Stimulated activated CD8-positive, alpha-beta memory T cell treated with anti-CD3 and anti-CD28 coated beads, Interleukin-4, amount 100 ng/mL, for 48 hours (primary cell): ENCODE measurements around the gene LDLRAD3.

Source experiments
- DNase-seq: peaks from one replicate; pipeline ENCODE4 v3.0.0-alpha.2; 2020

The LDLRAD3 gene

GRCh38 chr11:36081274-36081945 lies 137.5 kb downstream of the LDLRAD3 start:
- no peak for DNase-seq

- no peak for DNase-seq
Observed at GRCh38 chr11:36086366-36086765, 142.5 kb downstream of the LDLRAD3 start.

DNA sequence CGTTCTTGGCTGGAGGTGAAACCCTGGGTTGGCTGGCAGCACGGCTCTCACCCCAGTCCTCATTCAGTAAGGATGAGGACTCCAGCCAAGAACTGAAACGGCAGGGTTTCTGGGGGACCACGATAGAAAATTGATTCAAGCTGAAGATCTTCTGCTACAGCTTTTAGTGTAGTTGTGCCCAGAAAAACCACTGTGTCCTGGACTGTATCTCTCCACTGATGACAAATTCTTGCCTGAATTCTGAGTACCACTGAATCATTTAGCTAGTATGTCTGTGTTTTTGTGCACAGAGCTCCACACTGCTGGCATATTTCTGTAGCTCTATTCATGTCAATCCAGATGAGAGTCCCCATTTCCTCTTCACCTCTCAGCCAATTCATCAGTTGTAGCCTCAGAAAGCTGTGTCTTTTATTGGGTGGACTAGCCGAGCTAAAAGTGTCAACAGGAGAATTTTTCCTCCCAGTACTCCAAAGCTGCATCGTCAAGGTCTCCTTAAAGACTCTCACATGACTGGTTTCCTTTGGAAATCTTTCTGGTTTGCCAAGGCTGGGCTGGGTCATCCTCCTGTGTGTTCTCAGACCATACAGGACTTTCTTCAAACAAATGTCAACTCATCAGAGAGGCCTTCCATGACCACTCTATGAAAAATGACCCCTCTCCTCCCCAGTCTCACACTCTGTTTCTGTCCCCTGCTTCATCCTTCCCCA lies 144.6 kb downstream of the LDLRAD3 start:
- DNase-seq = no peak

DNA sequence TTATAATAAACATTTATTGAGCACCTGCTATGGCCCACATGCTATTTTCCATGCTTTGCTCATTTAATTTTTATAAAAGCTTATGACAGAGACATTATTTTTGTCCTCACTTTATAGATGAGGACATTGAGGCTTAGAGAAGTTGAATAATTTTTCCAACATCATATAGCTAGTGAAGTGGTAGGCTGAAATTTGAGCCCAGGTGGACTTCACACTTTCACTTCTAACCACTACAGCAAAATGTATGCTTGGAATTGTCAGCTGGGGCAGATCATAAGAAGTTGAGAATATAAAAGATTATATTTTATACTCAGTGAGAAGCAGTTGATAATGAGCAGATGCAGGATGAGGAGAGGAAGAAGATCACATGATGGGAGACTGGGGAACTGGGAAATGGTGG lies 146.1 kb downstream of the LDLRAD3 start:
- no peak for DNase-seq

- DNase-seq = no peak
Observed at GRCh38 chr11:36090356-36091109, 146.7 kb downstream of the LDLRAD3 start.

DNA sequence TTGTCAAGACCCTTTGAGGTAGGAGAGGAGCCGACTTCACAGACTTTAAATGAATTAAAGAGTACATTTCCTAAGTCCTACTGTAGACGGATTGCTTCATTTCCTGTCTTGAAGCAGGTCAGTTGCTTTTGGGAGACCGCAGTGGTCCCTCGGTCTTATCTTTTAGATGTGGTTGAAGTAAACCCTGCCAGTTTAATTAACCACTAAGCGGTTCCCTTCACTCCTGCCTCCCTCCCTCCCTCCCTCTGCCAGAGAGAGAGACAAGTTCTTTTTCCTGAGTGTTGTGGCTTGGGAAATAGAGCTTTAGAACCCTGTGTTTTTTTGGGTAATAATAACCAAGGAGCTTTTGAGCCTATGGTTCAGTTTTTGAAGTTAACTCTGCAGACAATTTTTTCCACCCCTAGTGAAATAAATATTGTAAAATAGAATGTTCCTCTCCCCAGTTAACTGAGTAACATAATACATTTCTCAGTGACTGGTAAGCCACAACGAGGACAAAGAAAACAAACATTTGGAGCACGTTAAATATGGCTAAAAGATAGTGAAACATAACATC lies 147.5 kb downstream of the LDLRAD3 start:
- DNase-seq = no peak

DNA sequence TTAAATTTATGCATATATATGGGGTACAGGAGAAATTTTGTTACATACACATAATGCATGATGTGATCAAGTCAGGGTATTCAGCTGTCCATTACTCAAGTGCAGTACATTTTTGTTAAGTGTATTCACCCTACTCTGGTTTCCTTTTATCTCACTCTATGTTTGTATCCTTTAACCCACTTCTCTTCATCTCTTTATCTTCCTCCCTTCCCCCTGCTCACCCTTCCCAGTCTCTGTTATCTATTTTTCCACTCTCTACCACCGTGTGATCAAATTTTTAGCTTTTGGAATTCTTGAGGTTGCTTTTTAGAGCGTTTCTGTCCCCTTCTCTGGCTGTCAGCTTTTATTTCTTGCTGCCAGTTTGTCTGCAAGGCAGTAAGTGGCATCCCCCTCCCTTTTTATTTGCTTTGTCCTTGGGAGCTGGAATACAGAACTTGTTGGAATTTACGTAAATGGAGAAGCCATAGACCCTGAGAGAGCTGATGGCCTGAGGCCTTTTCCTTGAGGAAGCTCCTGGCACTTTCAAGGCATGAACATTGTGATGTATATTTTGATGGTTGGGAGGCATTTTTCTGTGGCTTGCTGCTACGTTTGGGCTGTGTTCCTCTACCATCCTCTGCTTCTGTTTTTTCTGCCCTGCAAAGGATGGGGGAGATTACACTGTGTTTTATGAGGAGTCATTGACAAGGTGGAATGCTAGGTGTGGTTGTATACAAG lies 148.6 kb downstream of the LDLRAD3 start:
- DNase-seq = no peak

GRCh38 chr11:36093548-36093947 lies 149.7 kb downstream of the LDLRAD3 start:
- DNase-seq = no peak

- DNase-seq = no peak
Observed at GRCh38 chr11:36094164-36094563, 150.3 kb downstream of the LDLRAD3 start.

- DNase-seq = no peak
Observed at GRCh38 chr11:36095716-36096115, 151.9 kb downstream of the LDLRAD3 start.

- DNase-seq = no peak
Observed at GRCh38 chr11:36097219-36097650, 153.4 kb downstream of the LDLRAD3 start.

- no peak for DNase-seq
Observed at GRCh38 chr11:36098087-36098486, 154.2 kb downstream of the LDLRAD3 start.

GRCh38 chr11:36098853-36099375 lies 155.1 kb downstream of the LDLRAD3 start:
- no peak for DNase-seq

DNA sequence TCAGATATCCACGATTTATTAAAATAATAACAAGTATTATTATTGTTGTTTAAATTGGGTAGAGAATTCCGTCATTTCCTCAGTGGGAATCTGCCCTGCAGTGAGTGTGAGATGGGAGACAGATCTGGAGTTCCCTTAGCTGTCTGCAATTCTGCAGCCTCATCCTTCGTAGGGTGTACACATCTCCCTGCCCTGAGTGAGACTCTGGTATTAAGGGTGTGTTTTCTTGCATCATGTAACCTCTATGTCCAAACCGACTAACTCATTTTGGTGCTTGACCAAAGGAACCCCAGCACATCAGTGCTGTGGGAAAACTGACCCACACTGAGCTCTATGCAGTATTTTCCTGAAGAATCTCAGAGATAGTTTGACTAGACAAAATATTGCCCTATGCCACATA lies 157.6 kb downstream of the LDLRAD3 start:
- DNase-seq = no peak

DNA sequence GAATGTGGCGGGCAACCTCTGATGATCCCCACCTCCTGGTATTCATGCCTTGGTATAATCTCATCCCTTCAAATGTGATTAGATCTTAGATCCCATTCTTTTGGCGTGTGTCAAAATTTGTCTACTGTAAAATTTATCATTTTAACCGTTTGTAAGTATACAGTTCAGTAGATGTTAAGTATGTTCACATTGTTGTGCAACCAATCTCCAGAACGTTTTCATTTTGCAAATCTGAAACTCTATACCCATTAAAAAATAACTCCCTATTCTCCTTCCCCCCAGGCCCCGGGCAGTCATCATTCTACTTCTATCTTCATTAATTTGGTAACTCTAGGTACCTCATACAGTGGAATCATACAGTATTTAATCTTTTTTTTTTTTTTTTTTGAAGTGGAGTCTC lies 159.0 kb downstream of the LDLRAD3 start:
- DNase-seq = no peak

GRCh38 chr11:36103933-36104530 lies 160.2 kb downstream of the LDLRAD3 start:
- no peak for DNase-seq

- no peak for DNase-seq
Observed at GRCh38 chr11:36104660-36104992, 160.8 kb downstream of the LDLRAD3 start.

DNA sequence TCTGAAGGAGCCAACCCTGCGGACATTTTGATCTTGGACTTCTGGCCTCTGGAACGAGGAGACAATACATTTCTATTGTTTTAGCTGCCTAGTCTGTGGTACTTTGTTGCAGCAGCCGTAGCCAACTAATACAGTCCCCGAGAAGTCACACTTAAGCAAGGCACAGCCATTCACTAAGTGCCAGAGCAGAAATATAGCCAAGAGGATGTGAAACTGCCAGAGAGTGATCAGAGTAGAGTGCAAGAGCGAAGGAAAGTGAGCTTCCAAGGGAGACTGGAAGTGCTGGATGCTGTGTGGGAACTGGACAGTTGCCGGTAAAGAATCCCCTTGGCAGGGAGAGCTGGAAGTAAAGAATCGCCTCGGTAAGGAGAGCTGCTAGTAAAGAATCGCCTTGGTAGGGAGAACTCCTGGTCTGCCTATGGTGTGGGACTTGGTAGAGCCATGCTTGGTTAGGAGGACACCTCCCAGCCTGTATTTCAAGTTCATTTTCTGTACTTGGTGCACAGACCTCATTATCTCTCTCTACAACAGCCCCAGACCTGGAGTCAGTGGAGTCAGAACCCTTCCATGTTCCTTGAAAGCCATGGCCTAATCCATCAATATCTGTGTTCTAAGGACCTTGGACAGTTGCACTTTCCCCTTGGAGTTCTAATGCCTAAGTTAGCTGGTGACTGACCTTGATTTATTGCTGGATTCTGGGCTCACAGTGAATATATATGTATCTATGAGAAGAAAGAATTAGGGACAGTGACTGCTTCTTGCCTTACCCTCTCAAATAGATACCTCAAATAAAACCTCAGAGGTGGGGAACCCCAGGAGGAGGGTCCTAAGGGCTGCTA lies 162.1 kb downstream of the LDLRAD3 start:
- no peak for DNase-seq

- DNase-seq = no peak
Observed at GRCh38 chr11:36107547-36107946, 163.7 kb downstream of the LDLRAD3 start.

DNA sequence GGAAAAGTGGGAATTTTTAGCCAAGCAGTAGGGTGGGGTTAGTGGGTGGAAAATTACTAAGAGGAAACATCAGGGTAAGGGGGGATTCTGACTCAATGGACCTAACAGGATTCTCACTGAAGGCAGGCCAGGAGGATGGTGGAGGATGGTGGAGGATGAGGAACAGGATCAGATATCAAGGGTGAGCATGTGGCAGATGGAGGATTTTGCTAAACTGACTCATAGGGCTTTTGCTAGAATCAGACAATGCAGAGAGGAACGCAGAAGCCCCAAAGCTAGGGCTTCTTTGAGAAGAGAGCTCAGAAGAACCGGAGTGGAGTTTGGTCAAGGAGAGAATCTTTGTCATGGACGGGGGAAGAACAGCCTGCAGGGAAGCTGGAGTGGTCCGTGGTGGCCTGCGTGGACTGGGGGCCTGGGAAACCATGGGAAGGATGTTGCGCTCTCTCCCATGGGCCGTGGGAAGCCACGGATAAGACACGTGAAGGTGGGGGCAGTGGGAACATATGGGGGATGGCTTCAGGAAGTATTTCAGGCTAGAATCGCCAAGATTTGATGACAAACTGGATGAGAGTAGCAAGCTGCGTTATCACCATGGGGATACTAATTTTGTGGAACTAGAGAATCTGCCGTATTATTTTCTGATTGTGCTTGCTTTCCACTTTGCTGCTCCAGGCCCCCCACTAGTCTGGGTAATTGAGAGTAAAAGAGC lies 165.2 kb downstream of the LDLRAD3 start:
- no peak for DNase-seq

DNA sequence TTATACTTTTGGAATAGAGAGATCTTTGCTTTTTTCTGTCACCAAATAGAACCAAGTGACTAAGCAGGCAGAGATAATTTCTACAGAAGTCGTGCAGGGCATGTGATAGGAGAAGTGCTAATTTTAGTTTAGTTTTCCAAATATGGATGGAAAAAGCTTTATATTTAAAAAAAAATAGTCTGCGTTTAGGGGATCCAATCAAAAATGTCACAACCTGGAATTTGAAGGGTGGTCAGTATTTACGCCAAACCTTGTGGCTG lies 165.7 kb downstream of the LDLRAD3 start:
- DNase-seq = no peak
